Lower leg skin (tissue), 3 donors: ENCODE data around the gene PACSIN3.

Source experiments
- CTCF ChIP-seq, 3 donors: fragments of 450-650 bp; IDR thresholded peaks; one replicate each; pipeline ENCODE4 v1.5.1; 2016; ENCODE audit warnings: antibody characterized with exemption in 3 of 3, mild to moderate bottlenecking in 3 of 3, moderate library complexity in 2 of 3
- POLR2A ChIP-seq, 2 donors: fragments of 450-650 bp; IDR thresholded peaks; one replicate each; pipeline ENCODE4 v1.6.1; 2016 to 2017; ENCODE audit warnings: antibody characterized with exemption in 2 of 2, mild to moderate bottlenecking in 1 of 2, moderate library complexity in 1 of 2

- TF ChIP-seq CTCF (IDR thresholded peaks at IDR 0.05) (no peak), POLR2A (IDR thresholded peaks at IDR 0.05) (no peak)
Measured at GRCh38 chr11:47202576-47202975, 16.3 kb upstream of the PACSIN3 start.
